Body of pancreas (tissue), 4 donors: ENCODE data around the gene OR51G1.

ENCODE experiments used
- CTCF ChIP-seq, 7 experiments: fragments of 450-650 bp in 4 of 7; fragments of 200-600 bp in 3 of 7; sonication (generic) in 3 of 7; IDR thresholded peaks; one replicate each; pipeline ENCODE4 v1.5.1; 2016 to 2019; ENCODE audit warnings: antibody characterized with exemption in 7 of 7
- POLR2A ChIP-seq, 3 donors: fragments of 450-650 bp; IDR thresholded peaks; one replicate each; pipeline ENCODE4 v1.6.1; 2016; ENCODE audit warnings: antibody characterized with exemption in 3 of 3, mild to moderate bottlenecking in 2 of 3

DNA sequence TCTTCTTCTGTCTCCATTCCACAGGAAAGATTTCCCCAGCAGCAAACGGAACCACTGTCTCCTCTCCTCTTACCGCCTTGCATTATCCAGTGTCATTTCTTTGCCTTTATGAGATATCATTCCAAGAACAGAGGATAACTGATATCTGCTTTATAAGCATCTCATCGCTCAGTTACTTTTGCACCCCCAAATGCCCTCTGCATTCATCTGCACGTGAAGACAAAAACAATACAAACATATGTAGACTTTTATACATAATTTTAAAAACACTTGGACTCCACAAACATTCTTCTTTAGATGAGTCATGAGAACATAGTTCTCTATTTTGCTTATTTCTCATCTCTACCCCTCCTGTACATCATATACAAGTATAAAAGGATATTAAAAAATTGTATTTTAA is 43.0 kb downstream of the OR51G1 start:
- no peak for TF ChIP-seq CTCF (IDR thresholded peaks at IDR 0.05)
- no peak for TF ChIP-seq POLR2A (IDR thresholded peaks at IDR 0.05)
